IPS-20b (cell line): ENCODE data around the gene R3HDM2.

Experiments
- H3K27ac ChIP-seq: one replicate; pipeline ENCODE4 v1.5.1; 2013; ENCODE audit warnings: low read length
- H3K27me3 ChIP-seq: 2 replicates; pipeline ENCODE4 v1.6.1; 2013; ENCODE audit warnings: mild to moderate bottlenecking, low read length, inconsistent platforms; ENCODE audit not compliant: insufficient read depth
- H3K36me3 ChIP-seq: 2 replicates; pipeline ENCODE4 v1.6.1; 2013; ENCODE audit warnings: low read depth, mild to moderate bottlenecking, inconsistent platforms, low read length, moderate library complexity; ENCODE audit not compliant: insufficient read depth
- H3K4me1 ChIP-seq: 2 replicates; pipeline ENCODE4 v1.6.1; 2013; ENCODE audit warnings: mild to moderate bottlenecking, control low read depth, inconsistent platforms, low read length, moderate library complexity; ENCODE audit not compliant: insufficient read depth
- H3K4me3 ChIP-seq: 2 replicates; pipeline ENCODE4 v1.5.1; 2013; ENCODE audit warnings: mild to moderate bottlenecking, low read length, inconsistent platforms
- H3K9ac ChIP-seq: 2 replicates; pipeline ENCODE4 v1.6.1; 2013; ENCODE audit warnings: low read depth, mild to moderate bottlenecking, inconsistent platforms, low read length, moderate library complexity
- H3K9me3 ChIP-seq: 2 replicates; pipeline ENCODE4 v1.6.1; 2013; ENCODE audit warnings: mild to moderate bottlenecking, low read depth, low read length, inconsistent platforms; ENCODE audit not compliant: insufficient read depth

The R3HDM2 gene

GRCh38 chr12:57237932-57238853 is 192.7 kb downstream of the R3HDM2 start:
- peak overlapping the region; percentile 14; the same call in 1 of the 2 replicates for H3K9ac ChIP-seq
- peaks cover 12% of the 10 kb centered on the region; the same call in 1 of the 2 replicates for H3K4me1 ChIP-seq
- no peak overlapping the region for H3K27ac ChIP-seq
- H3K4me3 ChIP-seq = peak overlapping the region; percentile 75
- H3K36me3 ChIP-seq = peaks cover 15% of the 10 kb centered on the region
- H3K9me3 ChIP-seq = no peaks in the 10 kb centered on the region; the same call in 1 of the 2 replicates
- peaks cover 100% of the 10 kb centered on the region for H3K27me3 ChIP-seq

- Histone ChIP-seq H3K4me3 (peak overlapping the region; percentile 75; the same call in 1 of the 2 replicates), H3K9me3 (no peaks in the 10 kb centered on the region; the same call in 1 of the 2 replicates), H3K4me1 (peaks cover 12% of the 10 kb centered on the region; the same call in 1 of the 2 replicates), H3K9ac (no peak overlapping the region), H3K27me3 (peaks cover 99% of the 10 kb centered on the region), H3K36me3 (peaks cover 22% of the 10 kb centered on the region), H3K27ac (no peak overlapping the region)
These were observed 193.3 kb downstream of the R3HDM2 start for GRCh38 chr12:57237596-57237931.

- peaks cover 94% of the 10 kb centered on the region for H3K27me3 ChIP-seq
- H3K9me3 ChIP-seq = no peaks in the 10 kb centered on the region; the same call in 1 of the 2 replicates
- H3K36me3 ChIP-seq = peaks cover 27% of the 10 kb centered on the region
- peaks cover 12% of the 10 kb centered on the region; the same call in 1 of the 2 replicates for H3K4me1 ChIP-seq
- H3K4me3 ChIP-seq = no peak overlapping the region
- H3K9ac ChIP-seq = no peak overlapping the region
- H3K27ac ChIP-seq = no peak overlapping the region
These were observed 193.8 kb downstream of the R3HDM2 start for GRCh38 chr12:57236925-57237595.

- Histone ChIP-seq H3K4me1 (peaks cover 12% of the 10 kb centered on the region; the same call in 1 of the 2 replicates), H3K27ac (no peak overlapping the region), H3K4me3 (no peak overlapping the region), H3K27me3 (peaks cover 87% of the 10 kb centered on the region), H3K9me3 (no peaks in the 10 kb centered on the region; the same call in 1 of the 2 replicates), H3K36me3 (peaks cover 34% of the 10 kb centered on the region), H3K9ac (no peak overlapping the region)
These were observed 194.5 kb downstream of the R3HDM2 start for GRCh38 chr12:57236201-57236924.

- H3K4me3 ChIP-seq = no peak overlapping the region
- H3K27ac ChIP-seq = no peak overlapping the region
- H3K9ac ChIP-seq = no peak overlapping the region
- peaks cover 16% of the 10 kb centered on the region for H3K4me1 ChIP-seq
- no peaks in the 10 kb centered on the region; the same call in 1 of the 2 replicates for H3K9me3 ChIP-seq
- peaks cover 40% of the 10 kb centered on the region for H3K36me3 ChIP-seq
- H3K27me3 ChIP-seq = peaks cover 81% of the 10 kb centered on the region
These were observed 195.1 kb downstream of the R3HDM2 start for GRCh38 chr12:57235728-57236131.

GRCh38 chr12:57235017-57235727 is 195.7 kb downstream of the R3HDM2 start:
- peaks cover 21% of the 10 kb centered on the region for H3K4me1 ChIP-seq
- H3K27ac ChIP-seq = no peak overlapping the region
- H3K27me3 ChIP-seq = peaks cover 75% of the 10 kb centered on the region
- H3K9ac ChIP-seq = no peak overlapping the region
- no peaks in the 10 kb centered on the region for H3K9me3 ChIP-seq
- no peak overlapping the region for H3K4me3 ChIP-seq
- H3K36me3 ChIP-seq = peaks cover 42% of the 10 kb centered on the region

GRCh38 chr12:57234571-57235016 is 196.2 kb downstream of the R3HDM2 start:
- Histone ChIP-seq H3K9ac (no peak overlapping the region), H3K36me3 (peaks cover 42% of the 10 kb centered on the region), H3K4me1 (peaks cover 19% of the 10 kb centered on the region), H3K4me3 (no peak overlapping the region), H3K27me3 (peaks cover 69% of the 10 kb centered on the region), H3K27ac (no peak overlapping the region), H3K9me3 (no peaks in the 10 kb centered on the region)

GRCh38 chr12:57234233-57234570 is 196.6 kb downstream of the R3HDM2 start:
- H3K4me1 ChIP-seq = peaks cover 16% of the 10 kb centered on the region
- no peak overlapping the region for H3K27ac ChIP-seq

GRCh38 chr12:57233357-57234232 is 197.2 kb downstream of the R3HDM2 start:
- Histone ChIP-seq H3K4me1 (peaks cover 20% of the 10 kb centered on the region), H3K9ac (no peak overlapping the region), H3K4me3 (no peak overlapping the region), H3K9me3 (no peaks in the 10 kb centered on the region), H3K27me3 (peaks cover 66% of the 10 kb centered on the region), H3K36me3 (peaks cover 42% of the 10 kb centered on the region), H3K27ac (no peak overlapping the region)

More at GRCh38 chr12:57234233-57234570, 196.6 kb downstream of the R3HDM2 start:
- Histone ChIP-seq H3K9ac (no peak overlapping the region), H3K4me3 (no peak overlapping the region), H3K27me3 (peaks cover 66% of the 10 kb centered on the region), H3K9me3 (no peaks in the 10 kb centered on the region), H3K36me3 (peaks cover 42% of the 10 kb centered on the region)

GRCh38 chr12:57232156-57232756 is 198.6 kb downstream of the R3HDM2 start:
- Histone ChIP-seq H3K27me3 (peaks cover 66% of the 10 kb centered on the region), H3K27ac (no peak overlapping the region), H3K9ac (no peak overlapping the region), H3K9me3 (no peaks in the 10 kb centered on the region), H3K4me1 (peaks cover 20% of the 10 kb centered on the region), H3K36me3 (peaks cover 42% of the 10 kb centered on the region), H3K4me3 (no peak overlapping the region)
